Activated CD4-positive, CD25-positive, alpha-beta regulatory T cell (primary cell): ENCODE results near the gene NANS.
"Not testable (repeated sequence)": the region's sequence is repeated elsewhere in the genome, so short reads cannot be mapped to it uniquely, and the experiment has no call there.

Experiments used
- DNase-seq, 4 experiments: peaks; one replicate each; lab custom pipeline; 2025; lab: John Stamatoyannopoulos, UW

Gene NANS

DNA sequence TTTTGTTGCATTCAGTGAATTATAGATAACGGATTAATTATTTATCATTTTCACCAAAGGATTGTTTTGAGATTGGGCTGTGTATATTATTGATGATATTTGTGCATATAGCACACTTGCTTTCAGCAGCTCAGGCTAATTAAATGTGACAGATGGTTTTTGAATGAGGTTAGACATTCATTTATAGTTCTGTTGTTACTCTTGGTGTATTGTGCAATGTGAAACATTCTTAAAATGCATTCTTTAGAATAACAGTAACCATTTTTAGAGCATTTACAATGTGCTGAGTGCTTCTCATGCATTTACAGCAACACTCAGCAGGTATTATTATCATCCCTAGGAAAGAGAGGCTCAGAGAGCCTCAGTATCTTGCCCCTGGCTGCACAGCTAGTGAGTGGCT is 23.8 kb downstream of the NANS start:
- no peak for DNase-seq

DNA sequence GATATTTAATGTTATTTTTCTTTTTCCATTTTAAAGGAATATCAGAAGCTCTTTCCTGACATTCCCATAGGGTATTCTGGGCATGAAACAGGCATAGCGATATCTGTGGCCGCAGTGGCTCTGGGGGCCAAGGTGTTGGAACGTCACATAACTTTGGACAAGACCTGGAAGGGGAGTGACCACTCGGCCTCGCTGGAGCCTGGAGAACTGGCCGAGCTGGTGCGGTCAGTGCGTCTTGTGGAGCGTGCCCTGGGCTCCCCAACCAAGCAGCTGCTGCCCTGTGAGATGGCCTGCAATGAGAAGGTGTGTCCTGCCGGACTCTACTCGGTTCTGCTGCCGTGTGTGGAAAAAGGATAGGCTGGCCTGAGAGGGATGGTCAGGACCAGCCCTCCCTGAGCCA is 24.2 kb downstream of the NANS start:
- no peak for DNase-seq

DNA sequence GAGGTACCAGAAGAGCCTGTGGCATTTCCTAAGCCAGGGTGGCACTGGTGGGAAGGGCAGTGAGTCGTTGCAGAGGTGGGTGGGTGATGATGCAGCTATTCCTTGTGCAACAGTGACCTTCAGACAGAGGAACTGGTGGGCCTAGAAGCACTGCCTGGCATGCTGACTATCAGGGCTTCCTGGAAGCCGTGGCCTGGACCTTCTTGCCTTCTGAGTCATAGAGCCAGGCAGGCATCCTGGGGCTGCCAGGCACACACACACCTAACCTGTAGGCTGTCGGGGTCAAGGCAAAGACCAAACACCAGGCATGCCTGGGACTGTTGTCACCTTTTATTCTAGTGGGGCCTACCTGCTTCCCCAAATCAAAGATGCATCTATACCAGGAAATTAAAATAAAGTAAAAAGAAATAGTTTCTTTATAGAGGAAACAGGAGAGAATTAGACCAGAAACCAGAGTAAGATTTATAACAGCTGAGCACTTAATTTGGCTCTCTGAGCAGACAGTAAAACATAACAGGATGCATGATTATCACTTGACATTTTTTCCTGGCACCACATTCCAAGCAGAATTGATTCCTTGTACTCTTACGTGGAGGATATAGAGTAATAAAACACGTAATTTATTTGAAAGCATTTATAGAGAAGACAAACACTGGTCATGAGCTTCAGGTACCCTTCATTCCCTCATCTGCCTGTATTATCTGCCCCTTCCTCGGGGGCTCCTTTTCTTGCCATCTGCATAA is 25.1 kb downstream of the NANS start:
- peak in 1 of 4 experiments; percentile 25 for DNase-seq

GRCh38 chr9:98083061-98083501 is 26.5 kb downstream of the NANS start:
- DNase-seq: no peak

DNA sequence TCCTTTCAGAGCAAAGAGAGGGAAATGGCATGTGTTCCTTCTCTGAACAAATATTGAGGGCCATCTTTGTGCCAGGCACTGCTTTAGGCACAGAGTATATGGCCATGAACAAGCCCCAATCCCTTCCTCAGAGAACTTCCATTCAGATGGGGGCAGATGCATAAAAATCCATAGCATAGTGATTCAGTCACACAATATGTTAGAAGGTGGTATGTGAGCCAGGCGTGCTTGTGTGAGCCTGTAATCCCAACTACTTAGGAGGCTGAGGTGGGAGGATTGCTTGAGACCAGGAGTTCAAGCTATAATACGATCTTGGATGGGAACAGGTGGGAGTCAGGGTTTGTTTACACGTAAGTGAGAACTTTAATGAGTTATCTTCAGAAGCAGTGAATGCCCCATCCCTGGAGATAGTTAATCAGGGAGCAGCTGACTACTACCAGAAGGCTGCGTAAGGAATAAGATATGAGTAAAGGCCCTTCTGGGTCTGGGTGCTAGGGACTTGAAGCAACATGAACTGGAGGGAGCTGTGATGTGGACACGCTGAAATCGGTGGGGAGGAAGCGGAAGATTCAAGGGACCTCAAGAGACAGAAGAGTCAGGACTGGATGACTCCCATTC is 27.1 kb downstream of the NANS start:
- no peak for DNase-seq

DNA sequence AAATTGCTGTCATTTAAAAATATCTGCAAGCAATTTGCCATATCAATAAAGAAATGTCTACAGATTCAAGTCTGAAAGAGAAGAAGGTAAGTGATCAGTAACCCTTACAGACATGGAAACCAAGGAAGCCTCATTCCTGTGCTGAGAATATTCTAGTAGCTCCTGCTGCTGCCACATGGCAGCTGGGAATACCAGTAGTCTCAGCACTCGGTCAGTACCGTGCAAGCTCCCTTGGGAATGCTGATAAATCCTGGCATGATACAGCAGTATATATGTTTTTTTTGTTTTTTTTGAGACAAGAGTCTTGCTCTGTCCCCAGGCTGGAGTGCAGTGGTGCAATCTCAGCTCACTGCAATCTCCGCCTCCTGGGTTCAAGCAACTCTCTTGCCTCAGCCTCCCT is 27.9 kb downstream of the NANS start:
- DNase-seq: no peak

GRCh38 chr9:98085058-98085457 is 28.5 kb downstream of the NANS start:
- DNase-seq: no peak

DNA sequence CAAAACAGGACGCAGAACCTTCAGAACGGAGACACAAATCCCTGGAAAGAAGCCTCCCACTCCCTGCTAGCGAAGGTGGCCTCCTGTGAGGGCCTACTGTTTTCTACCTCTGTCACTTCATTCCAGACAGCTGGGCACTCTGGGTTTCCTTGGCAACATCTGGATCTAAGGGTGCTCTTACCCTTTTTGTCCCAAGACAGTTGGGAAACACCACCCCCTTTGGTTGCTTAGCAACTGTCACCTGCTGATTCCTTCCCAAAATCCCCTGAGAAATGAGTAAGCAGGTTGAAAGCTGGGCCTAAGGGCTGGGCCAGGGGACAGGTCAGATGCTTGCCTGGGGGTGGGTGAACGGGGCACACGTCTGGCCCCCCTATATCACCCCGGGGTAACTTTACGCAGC is 29.4 kb downstream of the NANS start:
- no peak for DNase-seq

DNA sequence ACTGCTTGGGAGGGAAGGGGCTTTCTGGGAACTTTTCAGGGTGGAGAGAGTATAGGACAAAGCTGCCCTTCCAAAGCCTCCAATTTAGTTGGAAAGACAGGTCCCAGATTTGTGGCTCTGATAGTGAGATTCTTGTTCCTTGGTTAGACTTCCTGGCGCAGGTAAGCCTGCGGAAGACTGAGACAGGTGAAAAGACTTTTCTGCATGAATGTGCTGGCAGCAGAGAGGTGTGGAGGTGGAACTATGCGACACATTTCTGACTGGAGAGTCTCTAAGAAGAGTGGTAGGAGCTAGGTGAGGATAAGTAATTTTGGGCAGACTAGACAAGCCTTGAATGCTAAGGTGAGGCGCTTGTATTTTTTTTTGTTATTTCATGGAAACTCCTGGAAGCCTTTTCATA is 29.9 kb downstream of the NANS start:
- no peak for DNase-seq

DNA sequence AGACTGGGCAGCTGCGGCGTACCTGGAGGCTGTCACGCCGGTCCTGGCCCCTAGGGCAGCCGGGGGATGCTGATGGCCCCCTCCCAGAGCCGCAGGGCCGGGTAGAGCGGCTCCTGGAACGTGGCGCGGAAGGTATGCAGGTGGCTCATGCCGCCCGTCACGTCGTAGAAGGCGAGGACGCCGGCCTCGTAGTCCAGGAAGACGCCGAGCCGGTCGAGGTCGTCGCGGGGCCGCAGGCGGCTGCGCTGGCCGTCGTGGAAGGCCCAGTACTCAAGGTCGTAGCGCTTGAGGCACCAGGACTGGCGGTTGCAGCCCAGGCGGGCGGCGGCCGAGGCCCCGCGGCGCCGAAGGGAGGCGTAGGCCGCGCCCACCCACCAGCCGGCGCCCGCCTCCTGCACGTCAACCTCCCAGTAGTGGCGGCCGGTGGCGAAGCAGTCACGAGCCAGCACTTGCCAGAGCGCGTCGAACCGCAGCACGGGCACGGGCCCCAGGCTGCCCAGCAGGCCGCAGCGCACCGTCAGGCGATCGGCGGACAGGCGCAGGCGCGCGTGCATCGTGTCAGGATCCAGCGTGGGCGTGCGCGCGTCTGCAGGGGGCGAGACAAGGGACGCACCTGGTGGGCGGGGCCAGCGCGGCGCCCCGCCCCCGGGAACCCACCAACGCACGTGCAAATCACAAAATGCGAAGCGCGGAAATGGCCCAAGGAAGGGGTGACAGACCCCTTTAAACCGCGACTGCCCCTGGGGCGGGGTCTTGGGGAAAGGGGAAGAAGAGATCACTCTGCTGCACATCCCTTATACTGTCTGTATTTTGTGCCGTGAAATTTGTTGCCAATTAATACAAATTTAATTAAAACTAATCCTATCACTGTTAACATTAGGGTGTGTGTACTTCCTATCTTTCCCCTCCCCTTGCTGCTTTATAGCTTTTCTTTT is 31.2 kb downstream of the NANS start:
- no peak for DNase-seq

DNA sequence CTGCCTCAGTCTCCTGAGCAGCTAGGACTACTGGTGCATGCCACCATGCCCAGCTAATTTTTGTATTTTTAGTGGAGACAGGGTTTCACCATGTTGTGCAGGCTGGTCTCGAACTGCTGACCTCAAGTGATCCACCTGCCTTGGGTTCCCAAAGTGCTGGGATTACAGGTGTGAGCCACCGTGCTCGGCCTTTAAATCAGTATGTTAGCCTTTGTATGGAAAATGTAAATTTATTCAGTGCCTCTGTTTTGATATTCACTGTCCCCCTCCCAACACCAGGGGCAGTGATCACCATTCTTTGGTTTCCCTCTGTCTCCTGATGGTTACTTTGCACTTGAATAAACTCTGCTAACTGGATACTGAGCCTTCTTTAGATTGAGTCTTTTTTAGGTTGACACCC is 34.1 kb downstream of the NANS start:
- DNase-seq: not testable (repeated sequence)

- DNase-seq: no peak
Observed at GRCh38 chr9:98091735-98092612, 35.4 kb downstream of the NANS start.

DNA sequence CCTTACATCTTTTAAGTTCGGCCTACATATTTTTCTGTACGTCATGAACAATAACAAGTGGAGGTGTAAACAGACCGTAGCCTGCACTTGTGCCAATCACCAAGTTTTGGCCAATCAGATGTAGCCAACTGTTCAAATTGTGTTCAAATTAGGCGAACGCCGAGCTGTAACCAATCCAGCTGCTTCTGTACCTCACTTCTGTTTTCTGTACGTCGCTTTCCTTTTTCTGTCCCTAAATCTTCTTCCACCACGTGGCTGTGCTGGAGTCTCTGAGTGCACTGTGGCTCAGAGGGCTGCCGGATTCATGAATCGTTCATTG is 36.0 kb downstream of the NANS start:
- DNase-seq: no peak

GRCh38 chr9:98094316-98094715 is 37.8 kb downstream of the NANS start:
- no peak for DNase-seq

- DNase-seq: no peak
Observed at GRCh38 chr9:98094851-98095250, 38.3 kb downstream of the NANS start.

- no peak for DNase-seq
Observed at GRCh38 chr9:98095401-98095800, 38.9 kb downstream of the NANS start.

DNA sequence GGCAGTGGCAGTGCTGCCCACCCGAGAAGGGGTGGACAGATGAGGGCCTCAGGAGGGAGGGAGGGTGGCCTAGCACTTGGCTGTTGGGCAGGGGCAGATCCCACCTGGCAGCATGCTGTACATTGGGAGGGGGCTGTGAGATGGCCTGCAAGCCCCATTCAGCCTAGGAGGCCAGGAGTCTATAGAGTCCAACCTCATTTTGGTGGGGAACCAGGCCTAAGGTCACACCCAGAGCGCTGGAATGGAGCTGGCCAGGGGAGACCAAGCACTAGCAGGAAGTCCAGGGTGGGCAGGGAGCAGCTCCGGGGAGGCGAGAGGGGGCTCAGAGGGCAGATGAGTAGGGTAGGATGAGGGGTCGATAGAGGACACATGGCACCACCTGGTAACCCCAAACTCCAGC is 39.6 kb downstream of the NANS start:
- DNase-seq: no peak

DNA sequence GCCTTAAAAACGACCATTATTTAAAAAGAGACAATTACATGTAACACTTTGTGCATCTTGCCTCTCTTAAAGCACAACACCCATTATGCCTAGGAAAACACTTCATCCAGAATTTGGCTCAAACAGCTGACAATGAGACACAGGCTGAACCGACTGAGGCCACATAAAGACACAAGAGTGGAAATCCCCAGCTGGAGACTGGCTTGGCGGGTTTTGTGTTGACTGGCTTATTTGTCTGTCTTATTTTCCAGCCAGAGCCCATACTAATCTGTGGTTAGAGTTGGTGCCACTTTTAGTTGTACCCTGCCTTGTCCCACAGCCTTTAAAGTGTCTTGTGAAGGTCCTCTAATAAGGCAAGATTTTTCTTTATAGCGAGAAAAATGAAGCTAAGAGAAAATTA is 41.3 kb downstream of the NANS start:
- DNase-seq: no peak

DNA sequence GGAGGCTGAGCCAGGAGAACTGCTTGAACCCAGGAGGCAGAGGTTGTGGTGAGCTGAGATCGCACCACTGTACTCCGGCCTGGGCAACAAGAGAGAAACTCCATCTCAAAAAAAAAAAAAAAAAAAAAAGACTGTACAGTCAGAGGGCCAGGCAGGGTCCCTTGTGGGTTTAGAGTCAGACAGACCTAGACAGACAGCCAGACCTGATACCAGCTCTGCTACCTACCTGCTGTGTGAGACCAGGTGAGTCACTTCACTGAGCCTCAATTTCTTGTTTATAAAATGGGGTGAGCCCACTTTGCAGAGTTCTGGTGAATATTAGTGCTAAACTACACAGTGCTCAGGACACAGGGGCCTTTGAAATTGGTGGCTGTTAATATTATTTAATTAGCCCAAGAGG is 42.8 kb downstream of the NANS start:
- no peak for DNase-seq

- peak in 1 of 4 experiments; percentile 10 for DNase-seq
Observed at GRCh38 chr9:98099898-98100297, 43.4 kb downstream of the NANS start.

- DNase-seq: no peak
Observed at GRCh38 chr9:98100456-98100855, 43.9 kb downstream of the NANS start.

GRCh38 chr9:98101416-98101815 is 44.9 kb downstream of the NANS start:
- DNase-seq: no peak
